Left colon (tissue), 2 donors: ENCODE results near the gene MSX2. TPM values are rescaled to one million over a fixed set of nuclear protein-coding genes. Genes with fewer than 3 reads are reported as not detected.

Source experiments
- ATAC-seq: fragments of 200-7000 bp; cut with Tn5 transposase; one replicate; pipeline ENCODE4 v1.9.1; 2020; ENCODE audit warnings: mild to moderate bottlenecking, moderate library complexity
- DNase-seq, 2 donors: peaks; one replicate each; pipeline ENCODE4 v3.0.0-alpha.2; 2020
- intact Hi-C, 2 donors: fragments of 100-400 bp; cut with DNase I in 1 of 2; cut with micrococcal nuclease in 1 of 2; formaldehyde crosslinking; loops; one replicate each; pipeline versions ENCODE4 v1.11.2 to v1.14.0; 2022; cut with DNase I, micrococcal nuclease
- total RNA-seq, 2 donors: library from RNA; stranded (reverse); fragmentation: NEBNext Ultra II Directional; extraction: Animal tissue kit (Norgen Biotek cat#: 25700); gene quantifications; one replicate each; pipeline ENCODE4 v1.2.1, GENCODE V29; 2021
- donor health status: DM: no; HTN: no; CAD: no.
- donor health status: DM: yes; HTN: yes; CAD: no.

Gene MSX2
- total RNA-seq, 2 donors from 2014 or later: 0.40 to 0.81 TPM

DNA sequence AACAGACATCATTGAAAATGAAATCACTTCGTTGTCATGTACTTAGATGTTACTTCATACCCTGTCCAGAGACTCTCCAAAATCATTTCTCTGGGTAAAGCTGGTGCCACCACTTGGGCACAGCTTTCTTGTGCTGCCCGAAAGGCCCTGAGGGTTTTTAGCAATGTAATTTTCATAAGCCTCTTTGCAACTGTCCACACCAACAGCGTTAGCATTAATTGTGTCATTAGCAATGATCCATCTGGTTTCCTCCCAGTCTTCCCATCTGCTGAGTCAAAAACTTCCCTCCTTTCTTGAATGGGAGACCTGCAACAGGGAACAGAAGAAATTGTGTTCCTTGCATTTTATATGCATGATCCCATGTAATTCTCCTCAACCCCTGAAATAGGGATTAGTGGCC is 8.6 kb upstream of the MSX2 start:
- ATAC-seq: no peak
- no peak for DNase-seq
- intact Hi-C loops: no loop called here

DNA sequence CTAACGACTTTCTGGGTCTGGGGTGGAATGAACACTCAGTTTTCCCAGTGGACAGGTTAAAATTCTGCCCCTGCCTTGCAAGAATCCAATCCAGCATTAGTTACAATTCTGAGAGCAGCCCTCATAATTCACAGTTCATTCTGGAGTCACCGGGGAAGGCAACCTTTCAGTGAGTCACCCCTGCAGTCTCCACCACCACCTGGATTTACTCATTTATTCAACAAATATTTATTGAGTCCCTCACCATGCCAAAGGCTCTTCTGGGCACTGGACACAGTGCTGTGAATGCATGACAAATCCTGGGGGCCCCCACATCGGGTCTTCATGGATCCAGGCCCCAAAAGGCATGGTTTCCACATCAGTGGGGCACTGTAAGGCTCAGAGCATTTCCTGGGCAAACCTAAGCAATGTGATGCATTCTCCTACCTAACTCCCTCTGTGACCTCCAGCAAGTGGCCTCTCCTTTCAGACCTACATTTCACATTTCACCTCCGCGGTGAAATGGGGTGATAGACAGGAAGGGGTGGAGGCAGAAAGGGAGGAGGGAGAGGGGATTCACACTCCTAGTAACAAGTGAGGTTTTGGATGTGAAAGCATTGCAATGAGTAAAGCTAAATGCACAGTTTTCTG is 6.4 kb upstream of the MSX2 start:
- DNase-seq: no peak
- no peak for ATAC-seq
- intact Hi-C loops: no loop called here

DNA sequence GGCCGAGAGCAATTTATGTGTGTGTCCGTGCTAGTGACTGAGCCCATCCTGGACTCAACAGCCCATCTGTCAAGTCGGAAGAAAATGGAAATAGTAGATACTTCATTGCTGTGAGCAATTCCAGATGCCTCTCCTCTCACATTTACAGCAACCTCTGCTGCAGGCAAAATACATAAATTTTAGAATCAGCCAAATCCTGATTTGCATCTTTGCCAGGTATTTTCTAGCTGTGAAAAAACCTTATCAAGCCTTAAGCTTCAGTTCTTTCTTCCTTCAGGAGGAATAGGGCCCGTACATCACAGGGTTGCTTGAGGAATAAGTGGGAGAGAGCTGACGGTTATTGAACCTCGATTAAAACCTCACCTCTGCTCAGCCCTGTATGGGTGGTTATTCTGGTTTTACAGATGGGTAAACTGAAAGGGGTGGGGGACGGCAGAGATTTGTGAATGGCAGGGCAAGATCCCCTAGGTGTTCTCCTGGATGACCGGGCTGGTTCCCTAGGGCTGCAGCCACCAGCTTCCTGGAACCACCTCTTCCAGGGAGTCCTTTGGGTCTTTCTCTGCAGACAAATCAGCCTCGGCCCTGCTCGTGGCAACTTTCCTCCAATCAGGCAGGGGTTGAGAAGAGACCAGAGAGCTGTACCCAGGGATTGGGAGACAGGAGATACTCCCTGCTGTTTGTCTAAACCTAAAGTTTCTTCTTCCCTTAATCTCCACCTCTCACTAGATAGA is 5.3 kb upstream of the MSX2 start:
- intact Hi-C loops: no loop called here
- no peak for DNase-seq
- ATAC-seq: no peak

DNA sequence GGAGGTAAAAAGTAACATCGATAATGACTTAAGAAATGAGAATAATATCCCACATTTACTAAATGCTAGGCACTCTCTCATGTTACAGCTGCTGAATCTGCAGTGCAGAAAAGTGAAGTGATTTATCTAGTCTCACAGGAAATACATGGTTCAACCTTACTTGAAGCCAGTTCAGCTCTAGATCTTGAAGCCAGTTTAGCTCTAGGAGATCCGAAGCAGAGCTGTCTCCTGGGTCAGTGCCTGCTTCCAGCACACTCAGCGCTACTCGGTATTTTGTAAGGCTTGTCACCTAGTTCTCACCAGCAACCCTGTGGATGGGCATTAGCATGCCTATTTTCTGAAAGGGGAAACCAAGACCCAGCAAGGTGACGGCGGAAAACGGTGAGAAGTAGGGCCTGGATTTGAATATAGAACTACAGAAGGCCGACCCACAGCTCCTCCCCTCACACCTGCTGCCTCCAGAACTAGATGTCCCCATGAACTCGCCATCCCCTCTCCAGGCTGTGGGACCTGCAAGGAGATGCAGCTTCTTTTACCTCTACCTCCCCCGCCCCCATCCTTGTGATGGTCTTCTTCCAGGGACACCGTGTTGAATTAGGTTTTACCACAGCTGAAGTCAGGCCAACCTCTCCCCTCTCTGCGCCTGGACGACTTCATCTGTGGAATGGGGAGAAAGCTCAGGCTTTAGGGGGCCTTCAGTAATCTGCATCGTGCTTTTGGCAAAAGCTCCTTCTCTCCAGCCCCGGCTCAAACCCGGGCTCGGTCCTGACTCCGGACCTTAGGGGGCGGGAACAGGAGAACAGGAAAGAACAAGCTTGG is 4.4 kb upstream of the MSX2 start:
- no peak for DNase-seq
- intact Hi-C loops: no loop called here
- ATAC-seq: no peak

DNA sequence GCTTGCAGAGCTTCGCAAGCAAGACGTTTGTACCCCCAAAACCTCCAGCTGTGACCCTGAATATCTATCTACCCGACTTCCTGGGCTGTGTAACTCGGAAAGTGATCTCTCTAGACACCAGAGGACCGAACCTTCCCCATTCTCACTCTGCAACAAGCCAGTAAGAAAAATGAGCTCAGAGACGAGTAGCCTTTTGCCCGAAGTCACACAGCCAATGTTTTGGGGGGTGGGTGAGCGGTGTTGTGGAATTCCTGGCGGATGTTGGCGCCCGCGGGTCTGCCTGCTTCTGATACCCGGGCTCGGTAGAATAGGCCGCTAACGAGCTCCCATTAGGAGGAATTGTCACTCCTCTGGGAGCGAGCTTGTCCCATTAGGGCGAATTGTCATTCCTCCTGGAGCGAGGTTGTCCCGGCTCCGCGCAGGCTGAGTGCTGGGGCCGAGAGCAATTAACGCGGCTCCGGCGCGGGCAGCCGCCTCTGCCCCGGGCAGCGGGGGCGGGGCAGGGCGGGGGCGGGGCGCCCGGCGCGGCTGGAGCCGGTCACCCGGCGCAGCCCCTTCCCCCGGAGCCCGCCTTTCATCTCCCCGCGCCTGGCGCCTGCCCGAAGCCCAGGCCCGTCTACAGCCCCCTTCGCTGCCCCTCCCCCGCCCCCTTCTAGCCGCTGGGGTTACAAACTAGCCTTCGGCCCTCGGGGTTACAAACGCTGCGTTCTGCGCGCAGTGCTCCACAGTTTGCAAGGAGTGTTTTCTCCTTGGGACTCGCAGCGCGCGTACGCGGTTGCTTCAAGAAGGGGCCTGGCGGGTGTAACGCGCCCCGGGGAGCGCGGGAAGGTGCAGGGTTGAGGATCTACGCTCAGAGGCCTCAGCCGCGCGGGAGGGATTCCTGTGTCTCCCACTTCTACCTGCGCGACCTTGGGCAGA is 3.5 kb upstream of the MSX2 start:
- peak; percentile 30 for ATAC-seq
- DNase-seq: no peak
- intact Hi-C loops: no loop called here

DNA sequence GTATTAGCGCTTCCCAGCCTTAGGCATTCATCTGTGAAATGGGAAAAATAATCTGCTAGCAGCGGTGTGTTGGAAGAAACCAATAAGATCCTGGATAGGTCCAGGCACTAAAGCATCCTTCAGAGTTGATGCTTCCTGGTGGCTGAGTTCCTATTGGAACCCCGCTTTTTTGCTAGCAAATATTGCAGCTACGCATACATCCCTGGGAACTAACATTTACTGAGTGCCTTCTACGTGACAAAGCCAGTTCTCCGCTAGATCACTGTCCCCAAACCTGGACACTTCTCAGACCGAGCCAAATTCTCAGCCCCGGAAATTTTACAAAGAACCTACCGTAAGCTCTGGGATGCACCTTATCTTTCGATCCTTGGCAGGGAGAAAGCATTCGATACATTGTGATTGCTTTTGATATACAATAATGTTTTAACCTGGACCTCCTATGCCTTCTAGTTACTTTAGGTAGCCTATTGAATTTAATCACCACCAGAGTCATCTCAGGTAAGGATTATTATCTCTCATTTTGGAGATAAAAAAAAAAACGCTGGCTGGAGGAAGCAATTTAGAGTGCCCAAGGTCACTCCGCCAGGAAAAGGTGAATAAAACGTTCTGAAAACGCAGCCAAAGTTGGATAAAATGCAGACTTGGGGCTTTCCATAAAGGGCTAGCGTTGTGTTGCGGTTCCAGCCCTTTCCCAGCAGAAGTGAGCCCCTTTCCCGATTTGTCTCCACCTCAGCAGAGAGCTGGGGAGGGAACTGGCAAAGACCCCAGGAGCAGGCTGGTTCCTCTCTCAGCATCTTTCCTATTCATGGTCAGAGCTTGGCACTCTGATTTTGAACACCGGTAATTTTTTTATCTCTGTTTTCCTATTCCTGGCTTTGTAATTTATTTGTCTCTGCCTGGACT is 2.6 kb upstream of the MSX2 start:
- intact Hi-C loops: no loop called here
- ATAC-seq (no peak), DNase-seq (no peak)

DNA sequence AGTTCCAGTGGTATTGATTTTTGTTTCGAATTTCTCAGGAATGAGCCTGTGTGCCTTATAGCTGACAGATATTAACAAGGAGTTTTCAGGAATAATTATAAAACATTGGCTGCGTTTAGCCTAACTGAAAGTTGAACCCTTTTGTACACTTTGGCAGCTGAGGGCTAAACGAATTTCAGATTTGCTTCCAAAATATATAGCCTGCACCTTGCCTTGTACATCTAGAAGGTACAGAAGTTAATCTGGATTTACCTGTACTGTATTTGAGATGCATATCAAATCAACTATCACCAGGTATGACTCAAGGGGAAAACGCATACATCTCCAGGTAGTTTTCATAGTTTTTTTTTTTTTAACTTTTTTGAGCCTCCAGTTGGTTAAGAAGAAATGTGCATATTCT is 1.9 kb upstream of the MSX2 start:
- DNase-seq: no peak
- no peak for ATAC-seq
- intact Hi-C loops: no loop called here

DNA sequence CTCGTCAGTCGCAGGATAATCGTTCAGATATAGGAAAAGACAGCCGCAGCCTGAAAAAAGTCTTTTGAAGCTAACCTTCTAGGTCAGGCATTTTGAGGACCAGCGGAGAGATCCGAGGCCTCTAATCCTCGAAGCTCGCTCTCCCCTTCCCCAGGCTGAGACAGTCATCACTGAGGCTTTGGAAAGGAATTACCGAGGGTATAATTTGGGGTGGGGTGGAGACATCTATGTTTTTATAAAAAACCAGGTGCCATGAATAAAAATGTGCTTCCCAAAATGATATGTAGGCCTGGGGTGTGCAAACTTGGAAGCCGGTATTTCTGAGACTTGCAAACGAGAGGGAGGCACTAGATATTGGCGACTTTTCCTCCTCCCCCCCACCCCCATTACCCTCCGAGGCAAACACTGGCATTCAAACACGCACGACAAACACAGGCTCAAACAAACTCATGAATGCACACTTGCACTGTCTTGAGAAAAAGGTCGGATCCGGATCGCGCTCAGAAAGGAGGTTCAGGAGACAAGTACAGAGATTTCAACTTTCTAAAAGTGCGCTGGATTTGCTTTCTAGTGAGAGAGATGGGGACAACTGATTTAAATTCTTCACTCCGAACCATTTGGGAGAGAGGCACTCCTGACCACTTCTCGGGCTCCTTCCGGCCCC is 935 bp upstream of the MSX2 start:
- no peak for DNase-seq
- ATAC-seq: no peak
- intact Hi-C loops: no loop called here

DNA sequence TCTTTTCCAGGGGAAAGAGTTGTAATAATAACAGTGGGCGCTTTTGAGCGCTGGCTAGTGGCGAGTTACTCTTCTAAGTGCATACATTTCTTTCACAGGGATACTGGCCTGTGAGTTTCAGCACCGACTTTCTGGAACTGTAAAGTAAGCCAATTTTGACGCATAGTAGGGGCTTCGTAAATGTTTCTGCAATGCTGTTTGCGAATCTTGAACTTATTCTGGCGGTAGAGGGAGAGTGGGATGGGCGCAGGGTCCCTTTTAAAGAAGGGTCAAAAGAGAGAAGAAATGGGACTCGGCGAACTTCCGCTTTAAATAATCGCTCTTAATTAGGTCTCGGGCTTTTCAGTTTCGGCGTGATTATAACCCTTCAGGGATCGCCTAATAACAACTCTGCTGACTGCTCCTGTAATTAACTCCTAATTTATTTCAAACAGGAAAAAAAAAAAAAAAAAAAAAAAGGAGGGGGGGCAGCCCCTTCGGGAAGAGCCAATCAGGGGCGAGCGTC is 351 bp upstream of the MSX2 start:
- DNase-seq (peak in 1 of 2 donors; percentile 26), ATAC-seq (peak; percentile 29)
- intact Hi-C loops: no loop called here

DNA sequence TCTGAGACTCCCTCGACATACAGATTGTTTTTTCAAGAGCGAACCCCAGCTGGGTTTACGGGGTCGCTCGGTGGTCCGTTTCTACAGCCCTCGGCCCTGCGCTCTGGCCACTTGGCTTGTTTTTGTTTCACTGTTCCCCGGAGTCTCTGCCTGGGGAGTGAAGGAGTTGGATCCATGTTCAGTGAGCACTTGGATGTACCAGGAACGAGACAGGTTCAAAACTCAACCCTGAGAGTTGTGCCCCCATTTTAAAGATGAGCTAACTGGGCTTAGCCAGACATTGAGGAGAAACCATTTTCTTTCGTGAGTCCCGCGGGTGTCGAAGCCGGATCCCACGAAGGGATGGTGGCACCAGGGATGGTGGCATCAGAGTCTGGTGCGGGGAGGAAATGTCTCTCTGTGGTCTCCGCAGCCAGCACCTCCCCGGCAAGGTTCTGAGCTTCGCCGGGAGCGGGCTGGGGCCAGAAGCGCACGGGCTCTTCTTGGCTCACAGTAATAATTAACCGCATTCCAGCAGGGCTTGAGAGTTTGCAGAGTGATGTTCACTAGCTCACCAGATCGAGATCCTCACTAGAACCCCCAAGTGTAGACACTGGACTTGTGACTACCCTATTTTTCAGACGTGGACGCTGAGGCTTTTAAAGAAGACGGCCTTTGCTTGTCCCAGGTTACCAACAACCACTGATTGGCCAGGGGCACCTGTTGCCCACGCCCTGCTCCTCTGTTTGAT is 1.0 kb downstream of the MSX2 start:
- DNase-seq: no peak
- no peak for ATAC-seq
- intact Hi-C loops: no loop called here

DNA sequence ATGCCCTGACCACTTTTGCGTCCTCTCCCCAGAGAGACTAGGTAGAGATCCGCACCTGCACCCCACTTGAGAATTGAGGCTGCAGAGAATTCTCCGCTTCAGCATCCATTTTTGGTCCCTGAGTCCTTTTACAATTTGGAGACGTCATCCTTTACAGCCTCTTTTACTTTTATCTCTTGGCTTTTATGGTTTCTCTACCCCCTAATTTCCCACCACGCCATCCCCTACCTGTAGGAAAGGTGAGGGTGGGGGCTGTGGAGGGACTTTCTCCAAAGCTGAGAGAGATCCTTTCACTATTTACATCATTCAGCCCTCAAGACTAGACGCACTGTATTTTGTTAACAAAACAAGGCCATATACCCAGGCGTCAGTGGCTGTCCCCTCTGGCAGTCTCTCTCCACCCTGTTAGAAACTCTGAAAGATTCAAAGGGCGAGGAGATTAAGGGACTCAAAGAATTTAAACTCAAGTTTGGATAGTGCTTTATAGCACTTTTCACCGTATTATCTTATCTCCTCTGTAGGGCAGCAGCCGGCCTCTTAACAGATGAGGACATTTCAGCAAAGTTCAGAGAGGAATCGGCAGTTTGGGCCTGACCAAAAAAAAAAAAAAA is 1.7 kb downstream of the MSX2 start:
- intact Hi-C loops: no loop called here
- no peak for DNase-seq
- ATAC-seq: no peak

DNA sequence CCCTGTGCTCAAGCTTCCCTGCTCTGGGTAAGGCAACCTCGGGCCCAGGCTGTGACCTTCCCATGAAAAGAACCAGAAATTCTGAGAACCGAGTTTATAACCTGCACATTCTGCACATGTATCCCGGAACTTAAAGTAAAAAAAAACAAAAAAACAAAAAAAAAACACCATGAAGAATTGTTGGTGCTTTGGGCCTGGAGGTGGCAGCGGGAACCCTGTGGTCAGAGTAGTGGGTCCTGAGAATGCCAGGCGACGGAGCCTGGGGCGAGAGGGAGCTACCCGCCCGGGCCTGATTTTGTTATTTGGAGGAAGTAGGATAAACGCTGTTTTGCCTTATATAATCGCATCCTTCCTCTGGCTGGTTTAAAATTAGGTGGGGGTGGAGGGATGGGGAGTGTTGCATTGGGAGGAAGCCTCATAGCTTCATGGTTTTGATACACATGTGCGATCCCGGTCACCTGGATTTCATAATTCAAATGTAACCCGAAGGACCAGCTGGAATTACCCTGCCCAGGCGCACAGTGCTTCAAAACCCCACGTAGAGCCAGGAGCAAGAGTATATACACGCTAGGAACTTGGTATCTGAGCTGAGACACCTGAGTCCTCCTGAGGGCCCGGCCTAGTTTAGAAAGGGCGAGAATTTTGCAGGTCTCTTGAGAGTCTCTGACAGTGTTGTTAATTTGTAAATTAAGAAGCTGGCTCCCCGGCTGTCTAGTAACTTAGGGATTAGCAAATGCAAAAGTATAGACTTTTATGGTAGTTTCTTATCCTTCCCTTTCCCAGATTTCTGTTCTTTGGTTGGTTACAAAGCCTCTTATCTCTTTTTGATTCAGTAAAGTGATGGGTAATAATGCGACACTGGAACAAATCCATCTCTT is 2.8 kb downstream of the MSX2 start:
- intact Hi-C loops: no loop called here
- no peak for ATAC-seq

DNA sequence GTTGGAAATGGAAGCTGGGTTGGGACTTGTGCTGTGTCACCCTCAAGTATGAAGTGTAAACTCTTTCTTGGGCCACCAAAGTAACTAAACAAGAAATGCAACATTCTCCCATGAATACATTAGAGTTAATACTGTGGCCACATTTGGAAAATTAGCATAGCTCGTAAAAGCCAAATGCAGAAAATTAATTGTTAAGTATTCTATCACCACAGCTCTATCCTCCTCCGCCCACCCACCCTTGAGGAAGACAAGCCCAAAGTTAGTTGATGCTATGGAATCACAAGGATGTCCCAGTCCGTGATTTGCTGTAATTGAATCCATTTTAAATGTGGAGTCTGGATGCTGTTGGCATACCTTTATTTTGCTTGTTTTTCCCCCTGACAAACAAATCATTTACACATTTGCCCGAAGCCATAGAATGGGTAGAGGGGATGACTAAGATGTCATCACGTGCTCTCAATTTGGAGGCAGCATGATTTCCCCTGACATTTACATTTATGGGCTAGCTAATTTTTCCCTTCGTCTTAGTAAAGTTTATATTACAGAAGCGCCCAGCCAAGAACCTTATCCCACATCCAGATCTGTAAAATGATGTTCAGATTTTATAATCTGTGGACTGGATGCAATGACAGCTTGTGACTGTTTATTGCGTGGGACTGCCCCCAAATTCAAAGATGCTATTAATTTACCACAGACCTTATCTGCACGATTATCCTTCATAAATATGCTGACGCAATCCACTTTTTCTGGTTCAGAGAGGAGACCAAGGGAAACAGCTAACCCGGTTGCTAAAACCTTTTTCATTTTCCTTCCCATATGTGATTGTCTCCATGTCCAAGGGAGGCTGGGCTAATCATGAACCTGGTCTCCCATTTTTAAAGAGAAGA is 3.7 kb downstream of the MSX2 start:
- ATAC-seq: no peak
- intact Hi-C loops: no loop called here
- no peak for DNase-seq

More for the DNA sequence above, 2.8 kb downstream of the MSX2 start:
- DNase-seq: no peak

DNA sequence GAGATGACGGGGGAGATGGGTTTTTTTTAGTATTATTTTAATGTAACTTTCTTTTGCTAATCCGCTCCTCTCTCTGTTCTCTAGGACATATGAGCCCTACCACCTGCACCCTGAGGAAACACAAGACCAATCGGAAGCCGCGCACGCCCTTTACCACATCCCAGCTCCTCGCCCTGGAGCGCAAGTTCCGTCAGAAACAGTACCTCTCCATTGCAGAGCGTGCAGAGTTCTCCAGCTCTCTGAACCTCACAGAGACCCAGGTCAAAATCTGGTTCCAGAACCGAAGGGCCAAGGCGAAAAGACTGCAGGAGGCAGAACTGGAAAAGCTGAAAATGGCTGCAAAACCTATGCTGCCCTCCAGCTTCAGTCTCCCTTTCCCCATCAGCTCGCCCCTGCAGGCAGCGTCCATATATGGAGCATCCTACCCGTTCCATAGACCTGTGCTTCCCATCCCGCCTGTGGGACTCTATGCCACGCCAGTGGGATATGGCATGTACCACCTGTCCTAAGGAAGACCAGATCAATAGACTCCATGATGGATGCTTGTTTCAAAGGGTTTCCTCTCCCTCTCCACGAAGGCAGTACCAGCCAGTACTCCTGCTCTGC is 4.8 kb downstream of the MSX2 start:
- ATAC-seq (no peak), DNase-seq (no peak)
- intact Hi-C loops: no loop called here
